HepG2 (cell line): Measurements from ENCODE around the gene ARL10. TPM values are rescaled to one million over a fixed set of nuclear protein-coding genes. Genes with fewer than 3 reads are reported as not detected.

Source experiments
- ATAC-seq: fragments of 200-7000 bp; cut with Tn5 transposase; 3 replicates; pipeline ENCODE4 v1.9.1; 2020; ENCODE audit warnings: mild to moderate bottlenecking, moderate library complexity
- BruUV-seq: library from RNA; stranded (reverse); fragments of 400-500 nt; replicated peaks from 2 replicates; lab custom pipeline; 2021; lab: Mats Ljungman, UMichigan
- CTCF ChIA-PET: fragments of 300-600 bp; formaldehyde crosslinking; extraction: SDS; loops from one replicate; lab custom pipeline; 2021; ENCODE audit warnings: low total read pairs, inconsistent platforms, low intra/inter-chr PET ratio; lab: Yijun Ruan, JAX
- POLR2A ChIA-PET: fragments of 350-600 bp; sonication (Branson Sonifier 250); formaldehyde crosslinking; loops from one replicate; lab custom pipeline; 2020; ENCODE audit warnings: antibody characterized with exemption, inconsistent platforms; lab: Yijun Ruan, JAX
- DNase-seq: peaks from one replicate; pipeline ENCODE4 v3.0.0-alpha.2; 2015; ENCODE audit warnings: low spot score
- FAIRE-seq: peaks from 3 replicates; lab custom pipeline; 2011; peaks lifted over from hg19 to GRCh38; lab: Jason Lieb, UNC
- H2AFZ ChIP-seq: one replicate; pipeline ENCODE4 v1.6.1; 2011; ENCODE audit warnings: low read length, inconsistent platforms
- H3K27ac ChIP-seq: fragments of 300-600 bp; 3 replicates; pipeline ENCODE4 v1.8.0; 2011; ENCODE audit warnings: mixed run types, mild to moderate bottlenecking, mixed read lengths, low read length, inconsistent platforms; ENCODE audit not compliant: insufficient read depth; ENCODE audit errors: extremely low read length
- H3K27me3 ChIP-seq, 2 experiments: fragments of 200-600 bp in 1 of 2; 2 replicates in 1 of 2; 3 replicates in 1 of 2; pipeline versions ENCODE4 v1.6.0 to v1.8.0; 2011; ENCODE audit warnings: low read length in 2 of 2, mild to moderate bottlenecking in 2 of 2, moderate library complexity in 2 of 2, inconsistent platforms in 1 of 2; ENCODE audit not compliant: insufficient read depth in 2 of 2, control insufficient read depth in 1 of 2
- H3K36me3 ChIP-seq, 2 experiments: fragments of 200-600 bp in 1 of 2; replicated peaks in 1 of 2; 2 replicates in 1 of 2; 3 replicates in 1 of 2; pipeline versions ENCODE4 v1.5.1 to v1.8.0; 2011; ENCODE audit warnings: low read length in 2 of 2, inconsistent platforms in 1 of 2; ENCODE audit not compliant: insufficient read depth in 2 of 2, control insufficient read depth in 1 of 2
- H3K4me1 ChIP-seq: 2 replicates; pipeline ENCODE4 v1.5.1; 2012; ENCODE audit warnings: low read length, inconsistent platforms; ENCODE audit not compliant: insufficient read depth
- H3K4me2 ChIP-seq: 2 replicates; pipeline ENCODE4 v1.6.0; 2011; ENCODE audit warnings: low read depth, low read length, inconsistent platforms
- H3K4me3 ChIP-seq, 3 experiments: fragments of 200-600 bp in 1 of 3; sonication (generic), shearing (Covaris generic) in 1 of 3; replicated peaks in 1 of 3; 2 replicates each; pipeline ENCODE4 v1.5.1; 2011 to 2016; ENCODE audit warnings: low read length in 3 of 3, inconsistent platforms in 2 of 3, low read depth in 2 of 3, mild to moderate bottlenecking in 2 of 3, control low read depth in 1 of 3, mixed read lengths in 1 of 3; ENCODE audit not compliant: insufficient read depth in 1 of 3
- H3K79me2 ChIP-seq: one replicate; pipeline ENCODE4 v1.6.1; 2011; ENCODE audit warnings: low read length, inconsistent platforms; ENCODE audit not compliant: insufficient read depth
- H3K9ac ChIP-seq: 2 replicates; pipeline ENCODE4 v1.6.0; 2011; ENCODE audit warnings: mild to moderate bottlenecking, low read depth, low read length, inconsistent platforms; ENCODE audit not compliant: insufficient read depth
- H3K9me3 ChIP-seq: 2 replicates; pipeline ENCODE4 v1.5.1; 2012; ENCODE audit warnings: mild to moderate bottlenecking, low read length
- H4K20me1 ChIP-seq: 2 replicates; pipeline ENCODE4 v1.6.0; 2011; ENCODE audit warnings: inconsistent platforms, mild to moderate bottlenecking, low read length, moderate library complexity; ENCODE audit not compliant: insufficient read depth
- ELF4 ChIP-seq: sonication (generic); formaldehyde crosslinking; IDR thresholded peaks from 2 replicates; pipeline ENCODE4 v1.5.0; 2020; ENCODE audit warnings: missing genetic modification reagents, mild to moderate bottlenecking, moderate library complexity, borderline replicate concordance
- MIER2 ChIP-seq: IDR thresholded peaks from 2 replicates; pipeline ENCODE4 v1.6.1; 2016; ENCODE audit warnings: missing biosample characterization, missing genetic modification reagents
- REL ChIP-seq: sonication (generic); formaldehyde crosslinking; conservative IDR thresholded peaks from 2 replicates; pipeline ENCODE4 v1.8.0; 2022; ENCODE audit warnings: mild to moderate bottlenecking, missing genetic modification reagents, moderate library complexity
- ZBTB20 ChIP-seq: sonication (generic); formaldehyde crosslinking; IDR thresholded peaks from 2 replicates; pipeline ENCODE4 v1.8.1; 2023; ENCODE audit warnings: missing genetic modification reagents, low read depth, mild to moderate bottlenecking, borderline replicate concordance
- ZNF350 ChIP-seq: sonication (generic); formaldehyde crosslinking; IDR thresholded peaks from 2 replicates; pipeline ENCODE4 v1.4.0; 2020; ENCODE audit warnings: mild to moderate bottlenecking, low read depth, missing genetic modification reagents, borderline replicate concordance
- ZNF768 ChIP-seq: sonication (generic); formaldehyde crosslinking; IDR thresholded peaks from 2 replicates; pipeline ENCODE4 v1.4.0; 2020; ENCODE audit warnings: missing genetic modification reagents
- ZNF775 ChIP-seq: sonication (generic); formaldehyde crosslinking; IDR thresholded peaks from 2 replicates; pipeline ENCODE4 v1.4.0; 2020; ENCODE audit warnings: missing genetic modification reagents, mild to moderate bottlenecking, moderate library complexity, borderline replicate concordance
- WGBS: methylation state at CpG from one replicate; pipeline ENCODE4 v1.1.6; 2017; ENCODE audit warnings: low lambda C conversion rate; 5-methylcytosine and 5-hydroxymethylcytosine counted together
- in situ Hi-C: cut with HindIII; loops from 2 replicates; pipeline ENCODE4 v1.10.0; 2017; ENCODE audit warnings: low pct_unique_long_range_greater_than_20kb; ENCODE audit not compliant: extremely low pct_ligation_motif_present
- intact Hi-C: fragments of 100-400 bp; cut with micrococcal nuclease; formaldehyde crosslinking; loops from one replicate; pipeline ENCODE4 v1.10.0; 2022; ENCODE audit not compliant: unreplicated experiment
- polyA plus RNA-seq, 8 experiments: library from polyadenylated mRNA; depleted of rRNA in 3 of 8; stranded (reverse) in 7 of 8; unstranded in 1 of 8; fragments of >200 nt; fragmentation: Illumina TruSeq in 4 of 8; extraction: Trizol in 4 of 8; gene quantifications; 2 replicates each; pipeline versions ENCODE4 v1.2.1 to v1.2.3, GENCODE V29; 2011 to 2016; ENCODE audit warnings: low read depth in 4 of 8, missing spikeins in 1 of 8, mixed read lengths in 1 of 8; ENCODE audit not compliant: insufficient read depth in 1 of 8
- total RNA-seq, 5 experiments: library from RNA; depleted of rRNA; stranded (reverse); fragments of >200 nt; fragmentation: Illumina TruSeq; extraction: Trizol; gene quantifications; 2 replicates each; pipeline ENCODE4 v1.2.3, GENCODE V29; 2016; ENCODE audit warnings: low read depth in 1 of 5
- TF ChIP-seq, protein P1 (sequence below), 2 experiments: sonication (generic) in 1 of 2; formaldehyde crosslinking in 1 of 2; IDR thresholded peaks; 2 replicates each; pipeline versions ENCODE4 v1.5.1 to v1.6.1; 2011 to 2020; ENCODE audit warnings: borderline replicate concordance in 1 of 2, low read depth in 1 of 2, low read length in 1 of 2, mild to moderate bottlenecking in 1 of 2, missing genetic modification reagents in 1 of 2, moderate library complexity in 1 of 2
- TF ChIP-seq, protein P2 (sequence below): sonication (generic); formaldehyde crosslinking; IDR thresholded peaks from 2 replicates; pipeline ENCODE4 v1.5.1; 2020; ENCODE audit warnings: missing genetic modification reagents, mild to moderate bottlenecking, borderline replicate concordance

Gene ARL10
- total and polyA plus RNA-seq, 2 of the 13 experiments (the other 11 are each of a cell fraction or from before 2014, with no cell fraction given) = 0.18 to 0.50 TPM

DNA sequence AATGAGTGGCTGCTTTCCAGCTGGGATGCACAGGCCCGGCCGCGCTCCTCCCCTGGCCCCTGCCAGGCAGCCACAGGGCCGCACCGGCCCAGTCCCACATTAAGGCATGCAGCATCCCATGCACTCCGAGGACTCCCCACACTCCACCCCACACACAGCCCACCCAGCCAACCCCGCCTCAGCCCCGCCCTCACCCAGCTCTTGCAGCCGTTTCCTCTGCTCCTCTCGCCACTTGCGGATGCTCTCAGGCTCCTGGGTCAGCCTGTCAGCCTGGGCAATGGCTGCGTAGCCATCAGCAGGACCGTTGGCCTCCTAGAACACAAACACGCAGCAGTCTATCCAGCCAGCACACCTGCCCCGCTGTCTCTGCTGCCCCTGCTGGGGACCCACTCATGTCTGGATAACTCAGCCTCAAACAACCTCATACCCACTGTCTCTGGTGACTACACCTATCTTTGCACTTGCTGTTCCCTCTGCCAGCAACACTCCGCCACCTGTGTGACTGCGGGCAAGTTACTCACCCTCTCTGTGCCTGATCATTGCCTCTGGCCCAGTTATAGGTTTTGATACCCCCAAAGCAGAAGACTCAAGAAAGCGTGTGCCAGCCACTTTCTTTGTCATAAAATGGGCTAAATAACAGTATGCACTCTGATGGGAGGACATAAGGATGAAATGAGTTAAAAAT, 32.6 kb downstream of the ARL10 start:
- DNase-seq = no peak
- ChIA-PET CTCF (no interaction called here), POLR2A (no interaction called here)
- H3K36me3 ChIP-seq = peaks cover 2% of the 10 kb centered on the region in 2 experiments; a peak in 1 of 5 replicates
- no peak overlapping the region for H3K4me2 ChIP-seq
- FAIRE-seq = no peak
- H3K27me3 ChIP-seq = no peaks in the 10 kb centered on the region
- no peaks in the 10 kb centered on the region for H3K79me2 ChIP-seq
- no peak overlapping the region for H3K4me3 ChIP-seq
- no peaks in the 10 kb centered on the region for H4K20me1 ChIP-seq
- intact Hi-C loops = no loop called here
- H3K27ac ChIP-seq = no peak overlapping the region
- H2AFZ ChIP-seq = no peak overlapping the region
- ATAC-seq = no peak
- 98% methylated on average over 18 of the region's 18 CpGs for WGBS
- no TSS peak for BruUV-seq
- in situ Hi-C loops = no loop called here
- H3K4me1 ChIP-seq = peaks cover 7% of the 10 kb centered on the region
- no peak overlapping the region for H3K9ac ChIP-seq
- H3K9me3 ChIP-seq = no peaks in the 10 kb centered on the region
- peak; percentile 79 for TF ChIP-seq ZNF768
- no peak for TF ChIP-seq ZNF775 (CRISPR knock-in tag)
- TF ChIP-seq, all 625 proteins: peak for 1

DNA sequence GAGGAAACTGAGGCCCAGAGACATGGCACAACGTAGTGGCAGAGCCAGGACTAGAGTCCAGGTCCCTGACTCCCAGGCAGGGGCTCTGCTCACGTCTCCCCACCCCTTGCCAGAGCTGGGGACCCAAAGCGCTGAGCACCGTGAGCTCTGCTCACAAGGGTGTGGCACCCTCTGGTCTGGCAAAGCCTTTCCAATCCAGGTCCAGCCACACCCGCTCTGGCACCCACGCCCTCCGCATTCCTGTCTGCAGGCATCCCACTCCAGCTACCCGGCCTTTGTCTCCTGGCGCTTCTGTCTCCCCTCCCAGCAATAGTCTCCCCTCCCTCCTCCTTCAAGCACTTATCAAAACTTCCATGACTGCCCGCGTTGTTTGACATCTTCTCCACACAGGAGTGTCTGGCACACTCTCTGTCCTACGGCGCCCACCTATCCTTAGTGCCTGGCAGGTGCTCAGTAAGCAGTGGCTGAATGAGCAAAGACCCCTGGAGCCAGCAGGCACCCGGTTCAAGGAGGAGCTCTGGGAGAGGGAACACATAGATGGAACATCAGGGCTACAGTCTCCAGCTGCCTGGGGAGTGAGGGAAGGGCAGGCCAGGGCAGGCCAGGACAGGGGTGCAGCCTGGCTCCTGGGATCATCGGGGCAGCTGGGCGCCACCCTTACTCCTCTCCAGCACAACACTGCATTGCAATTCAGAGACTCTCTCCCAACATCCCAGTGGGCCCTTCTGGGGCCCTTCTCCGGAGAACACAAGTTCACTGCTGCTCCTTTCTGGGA, 35.3 kb downstream of the ARL10 start:
- Histone ChIP-seq H3K9me3 (no peaks in the 10 kb centered on the region), H3K79me2 (no peaks in the 10 kb centered on the region), H3K4me1 (peaks cover 25% of the 10 kb centered on the region), H3K27me3 (no peaks in the 10 kb centered on the region), H2AFZ (no peak overlapping the region)
- BruUV-seq = no TSS peak
- ATAC-seq = no peak
- TF ChIP-seq MIER2 (CRISPR knock-in tag) = no peak
- no peak for TF ChIP-seq REL (CRISPR knock-in tag)
- no peak for TF ChIP-seq ELF4
- TF ChIP-seq ZBTB20 = no peak
- TF ChIP-seq, protein P1, sequence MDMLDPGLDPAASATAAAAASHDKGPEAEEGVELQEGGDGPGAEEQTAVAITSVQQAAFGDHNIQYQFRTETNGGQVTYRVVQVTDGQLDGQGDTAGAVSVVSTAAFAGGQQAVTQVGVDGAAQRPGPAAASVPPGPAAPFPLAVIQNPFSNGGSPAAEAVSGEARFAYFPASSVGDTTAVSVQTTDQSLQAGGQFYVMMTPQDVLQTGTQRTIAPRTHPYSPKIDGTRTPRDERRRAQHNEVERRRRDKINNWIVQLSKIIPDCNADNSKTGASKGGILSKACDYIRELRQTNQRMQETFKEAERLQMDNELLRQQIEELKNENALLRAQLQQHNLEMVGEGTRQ (IDR thresholded peaks at IDR 0.05; ENCODE audit: low read depth, low read length) = no peak
- TF ChIP-seq, protein P1 (CRISPR knock-in tag; IDR thresholded peaks at IDR 0.05; ENCODE audit: borderline replicate concordance) = no peak
- TF ChIP-seq, protein P2, sequence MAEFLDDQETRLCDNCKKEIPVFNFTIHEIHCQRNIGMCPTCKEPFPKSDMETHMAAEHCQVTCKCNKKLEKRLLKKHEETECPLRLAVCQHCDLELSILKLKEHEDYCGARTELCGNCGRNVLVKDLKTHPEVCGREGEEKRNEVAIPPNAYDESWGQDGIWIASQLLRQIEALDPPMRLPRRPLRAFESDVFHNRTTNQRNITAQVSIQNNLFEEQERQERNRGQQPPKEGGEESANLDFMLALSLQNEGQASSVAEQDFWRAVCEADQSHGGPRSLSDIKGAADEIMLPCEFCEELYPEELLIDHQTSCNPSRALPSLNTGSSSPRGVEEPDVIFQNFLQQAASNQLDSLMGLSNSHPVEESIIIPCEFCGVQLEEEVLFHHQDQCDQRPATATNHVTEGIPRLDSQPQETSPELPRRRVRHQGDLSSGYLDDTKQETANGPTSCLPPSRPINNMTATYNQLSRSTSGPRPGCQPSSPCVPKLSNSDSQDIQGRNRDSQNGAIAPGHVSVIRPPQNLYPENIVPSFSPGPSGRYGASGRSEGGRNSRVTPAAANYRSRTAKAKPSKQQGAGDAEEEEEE (CRISPR knock-in tag) = no peak
- TF ChIP-seq ZNF350 (CRISPR knock-in tag) = no peak
- TF ChIP-seq, all 625 proteins: peak for 0
- CTCF ChIA-PET = no interaction called here
- in situ Hi-C loops = no loop called here
- POLR2A ChIA-PET = interaction anchor here (0.7 to 1.1 kb wide), 2 partner anchors 11 to 137 kb away, joined by 3 read pairs; partner anchors contain the start of gene RNF44
- H3K4me2 ChIP-seq = no peak overlapping the region
- intact Hi-C loops = no loop called here
- FAIRE-seq = no peak
- H3K4me3 ChIP-seq = no peak overlapping the region
- no peak overlapping the region for H3K9ac ChIP-seq
- H3K36me3 ChIP-seq = 0 out of 5 replicates have a peak, but pooled peaks cover 0 to 2% of the 10 kb centered on the region in 2 experiments
- no peak overlapping the region for H3K27ac ChIP-seq
- DNase-seq = no peak
- WGBS = 93% methylated on average over 14 of the region's 17 CpGs
- no peaks in the 10 kb centered on the region for H4K20me1 ChIP-seq
